OCI-M2 (cell line): ENCODE data around the gene LRP11.
A peak's percentile ranks its signal among the peaks of the same experiment; 100 is the strongest.
"Not testable (repeated sequence)": the region's sequence is repeated elsewhere in the genome, so short reads cannot be mapped to it uniquely, and the experiment has no call there.

ENCODE experiments used
- DNase-seq: peaks from one replicate; lab custom pipeline; 2025; ENCODE audit not compliant: unreplicated experiment; lab: John Stamatoyannopoulos, UW

LRP11 gene

DNA sequence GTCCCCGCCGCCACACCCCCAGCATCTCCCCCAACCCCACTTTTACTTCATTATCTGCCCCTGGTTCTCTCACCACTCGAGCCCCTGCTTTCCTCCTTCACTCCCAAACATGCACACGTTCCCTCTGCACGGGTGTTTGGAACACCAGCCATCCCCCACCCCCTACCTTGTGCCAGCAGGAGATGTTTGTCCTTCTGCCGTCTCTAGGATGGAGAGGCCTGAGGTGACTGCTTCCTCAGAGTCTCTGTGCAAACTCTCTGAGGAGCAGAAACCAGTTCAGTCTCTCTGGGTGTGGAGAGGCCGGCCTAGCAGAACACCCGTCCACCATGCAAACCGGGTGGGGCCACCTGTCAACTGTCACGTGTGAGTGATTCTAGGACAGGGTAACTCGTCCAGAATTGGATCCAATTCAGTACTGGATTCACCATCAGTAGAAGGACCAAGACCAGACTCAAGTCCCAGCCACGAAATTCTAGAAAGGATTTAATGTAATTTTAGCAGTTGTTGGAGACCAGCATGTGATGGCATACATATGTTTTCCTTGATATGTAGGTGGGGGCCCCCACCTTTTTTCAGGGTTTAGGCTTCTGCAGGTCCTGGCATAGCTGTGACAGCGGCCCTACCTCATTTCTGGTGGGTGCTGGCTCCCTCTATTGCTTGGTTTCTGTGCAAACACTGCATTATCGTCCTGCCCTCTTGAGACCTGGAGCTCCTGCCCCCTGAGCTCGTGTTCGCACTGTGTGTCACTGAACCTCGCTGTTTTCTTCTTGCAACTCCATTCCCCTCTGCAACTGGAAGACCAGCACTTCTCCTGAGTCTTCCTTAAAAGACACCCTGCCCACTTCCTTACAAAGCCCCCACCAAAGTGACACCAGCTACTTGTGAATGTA, 33.9 kb upstream of the LRP11 start, which contains the start of gene RAET1E:
RAET1E (minus strand) TSS at position 259 of the 890 bp plus-strand sequence. CDS start 7,212 bp downstream, outside the sequence.
- DNase-seq = peak; percentile 9

DNA sequence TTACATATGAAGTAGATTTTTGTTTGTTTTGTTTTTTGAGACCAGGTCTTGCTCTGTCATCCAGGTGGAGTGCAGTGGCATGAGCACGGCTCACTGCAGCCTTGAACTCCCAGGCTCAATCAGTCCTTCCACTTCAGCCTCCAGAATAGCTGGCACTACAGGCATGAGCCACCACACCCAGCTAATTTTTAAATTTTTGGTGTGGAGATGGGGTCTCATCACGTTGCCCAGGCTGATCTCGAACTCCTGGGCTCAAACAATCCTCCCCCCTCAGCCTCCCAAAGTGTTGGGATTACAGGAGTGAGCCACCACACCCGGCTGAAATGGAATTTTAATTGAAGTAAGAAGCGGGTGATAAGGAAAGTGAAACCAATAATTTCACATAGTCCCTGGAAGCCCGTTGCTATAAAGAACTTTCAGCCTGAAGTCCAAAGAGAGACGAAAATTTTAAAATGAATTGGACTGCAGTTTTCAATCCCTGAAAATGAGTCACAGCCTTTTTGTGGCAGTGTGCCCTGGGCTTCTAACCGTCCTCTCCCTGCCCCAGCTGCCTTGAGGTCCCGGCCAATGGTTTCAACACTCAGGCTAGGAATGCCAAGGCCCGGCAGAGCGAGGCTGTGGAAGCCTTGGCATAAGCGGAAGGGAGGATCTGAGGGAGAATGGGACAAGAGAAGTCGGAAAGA, 33.0 kb upstream of the LRP11 start:
- no peak for DNase-seq

DNA sequence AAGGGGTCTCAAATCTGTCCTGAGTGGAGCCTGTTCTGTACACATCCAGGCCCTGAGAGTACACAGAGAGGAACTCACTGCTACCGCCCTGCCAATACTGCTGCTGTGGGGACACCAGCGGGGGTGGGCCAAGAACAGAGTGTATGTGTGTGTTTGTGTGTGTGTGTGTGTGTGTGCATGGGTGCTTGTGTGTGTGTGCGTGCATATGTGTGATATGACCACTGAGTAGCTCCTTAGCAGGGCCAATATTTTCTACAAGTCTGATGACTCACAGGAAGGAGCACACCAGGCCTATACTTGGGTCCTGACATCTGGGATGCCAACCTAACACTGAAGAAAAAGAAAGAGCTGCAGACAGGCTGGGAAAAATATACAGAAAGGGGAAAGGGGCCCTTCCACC, 32.3 kb upstream of the LRP11 start:
- no peak for DNase-seq

DNA sequence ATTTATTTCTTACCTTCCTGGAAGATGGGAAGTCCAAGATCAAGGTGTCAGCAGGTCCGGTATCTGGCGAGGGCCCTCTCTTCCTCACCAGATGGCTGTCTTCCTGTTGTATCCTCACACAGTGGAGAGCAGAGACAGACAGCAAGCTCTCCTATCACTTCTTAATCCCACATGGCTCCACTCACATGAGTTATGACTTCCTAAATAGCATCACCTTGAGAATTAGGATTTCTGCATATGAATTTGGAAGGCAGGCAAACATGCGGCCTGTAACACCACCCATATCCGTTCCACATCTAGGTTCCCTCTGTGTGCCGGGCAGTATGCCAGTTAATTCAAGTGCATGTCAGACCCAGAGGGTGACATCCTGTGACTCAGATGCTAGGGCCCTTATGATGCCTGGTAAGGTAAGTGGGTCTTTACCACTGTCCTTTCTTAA, 31.7 kb upstream of the LRP11 start:
- no peak for DNase-seq

DNA sequence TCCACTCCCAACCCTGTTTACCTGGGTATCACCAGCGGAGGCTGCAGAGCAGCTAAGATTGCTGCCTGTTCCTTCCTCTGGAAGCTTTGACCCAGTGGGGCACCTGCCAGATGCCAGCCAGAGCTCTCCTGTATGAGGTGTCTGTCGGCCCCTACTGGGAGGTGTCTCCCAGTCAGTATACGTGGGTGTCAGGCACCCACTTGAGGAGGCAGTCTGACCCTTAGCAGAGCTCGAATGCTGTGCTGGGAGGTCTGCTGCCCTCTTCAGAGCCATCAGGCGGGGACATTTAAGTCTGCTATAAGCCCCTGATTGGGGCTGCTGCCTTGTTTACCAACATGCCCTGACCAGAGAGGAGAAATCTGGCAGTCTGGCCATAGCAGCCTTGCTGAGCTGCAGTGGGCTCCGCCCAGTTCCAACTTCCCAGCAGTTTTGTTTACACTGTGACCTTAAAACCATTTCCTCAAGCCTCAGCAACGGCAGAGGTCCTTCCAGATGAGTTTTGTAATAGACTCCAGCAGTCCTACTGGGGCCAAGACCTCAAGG, 31.0 kb upstream of the LRP11 start:
- no peak for DNase-seq

DNA sequence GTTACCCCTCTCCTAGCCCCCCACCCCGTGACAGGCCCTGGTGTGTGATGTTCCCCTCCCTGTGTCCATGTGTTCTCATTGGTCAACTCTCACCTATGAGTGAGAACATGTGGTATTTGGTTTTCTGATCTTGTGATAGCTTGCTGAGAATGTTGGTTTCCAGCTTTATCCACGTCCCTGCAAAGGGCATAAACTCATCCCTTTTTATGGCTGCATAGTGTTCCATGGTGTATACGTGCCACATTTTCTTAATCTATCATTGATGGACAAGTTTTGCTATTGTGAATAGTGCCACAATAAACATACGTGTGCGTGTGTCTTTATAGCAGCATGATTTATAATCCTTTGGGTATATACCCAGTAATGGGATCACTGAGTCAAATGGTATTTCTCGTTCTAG, 27.7 kb upstream of the LRP11 start:
- DNase-seq = not testable (repeated sequence)

DNA sequence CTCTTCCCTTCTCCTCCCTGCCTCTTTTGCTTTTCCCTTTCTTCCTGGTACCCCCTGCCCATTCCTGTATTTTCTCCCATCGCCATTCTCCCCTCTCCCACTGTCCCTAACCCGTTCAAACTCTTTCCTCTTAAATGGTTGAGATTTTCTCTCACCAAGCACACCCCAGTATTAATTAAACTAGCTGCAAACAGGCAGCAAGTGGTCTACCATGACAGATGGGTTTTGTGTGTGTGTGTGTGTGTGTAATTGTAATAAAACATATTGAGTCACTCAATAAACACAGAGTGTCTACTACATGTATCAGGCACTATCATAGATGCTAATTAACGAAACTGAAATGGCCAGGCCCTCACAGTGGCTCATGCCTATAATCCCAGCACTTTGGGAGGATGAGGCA, 27.1 kb upstream of the LRP11 start:
- no peak for DNase-seq

DNA sequence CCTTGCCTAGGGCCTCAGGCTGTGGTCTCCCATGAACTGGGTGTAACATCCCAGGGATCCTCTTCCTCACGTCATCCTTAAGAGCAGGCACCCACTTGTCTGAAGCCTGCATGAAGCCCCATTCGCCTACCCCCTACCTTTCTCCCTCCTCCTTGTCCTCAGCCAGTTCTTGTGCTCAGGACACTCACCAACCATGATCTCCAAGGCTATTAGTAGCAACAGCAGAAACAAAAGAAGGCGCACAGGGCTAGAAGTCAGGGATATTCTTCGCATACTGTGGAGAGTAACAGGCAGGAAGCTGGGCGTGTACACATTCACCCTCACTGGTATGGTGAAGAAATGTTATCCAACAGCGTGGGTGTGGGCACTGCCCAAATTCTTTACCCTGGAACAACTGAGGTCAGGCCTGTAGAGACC, 26.5 kb upstream of the LRP11 start:
- DNase-seq = no peak

DNA sequence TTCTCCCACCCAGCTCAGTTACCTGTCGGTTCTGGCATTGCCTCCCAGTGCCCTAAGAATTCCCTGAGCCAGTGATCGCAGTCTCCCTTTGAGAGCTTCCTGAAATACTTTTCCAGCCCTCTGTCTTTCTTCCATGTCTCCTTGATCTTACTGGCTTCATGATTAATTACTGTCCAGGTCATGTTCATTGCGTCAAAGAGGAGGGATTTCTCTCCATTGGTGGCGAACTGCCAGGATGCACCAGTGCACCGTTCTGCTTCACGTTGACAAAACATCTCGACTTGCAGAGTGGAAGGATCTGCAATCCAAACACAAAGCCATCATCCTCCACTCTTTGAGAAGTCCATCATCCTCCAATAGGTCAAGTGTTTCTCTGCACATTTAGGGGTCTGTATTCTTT, 25.2 kb upstream of the LRP11 start:
- no peak for DNase-seq

DNA sequence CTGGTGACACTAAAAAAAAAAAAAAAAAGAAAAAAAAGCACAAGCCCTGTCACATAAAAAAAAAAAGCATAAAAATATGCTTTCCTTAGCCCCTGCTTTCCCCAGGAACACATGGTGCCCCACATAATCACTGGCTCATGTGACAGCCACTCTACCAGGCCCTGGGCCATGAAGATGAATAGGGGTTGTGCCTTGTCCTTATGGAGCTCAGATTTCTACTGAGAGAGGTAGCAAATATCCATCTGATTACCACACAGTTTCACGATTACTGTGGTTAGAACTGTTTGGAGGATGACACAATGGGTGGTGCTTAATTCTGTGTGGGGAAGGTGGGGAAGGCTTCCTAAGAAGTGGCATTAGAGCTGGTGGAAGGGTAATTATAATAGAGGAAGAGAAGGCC, 24.5 kb upstream of the LRP11 start:
- no peak for DNase-seq

DNA sequence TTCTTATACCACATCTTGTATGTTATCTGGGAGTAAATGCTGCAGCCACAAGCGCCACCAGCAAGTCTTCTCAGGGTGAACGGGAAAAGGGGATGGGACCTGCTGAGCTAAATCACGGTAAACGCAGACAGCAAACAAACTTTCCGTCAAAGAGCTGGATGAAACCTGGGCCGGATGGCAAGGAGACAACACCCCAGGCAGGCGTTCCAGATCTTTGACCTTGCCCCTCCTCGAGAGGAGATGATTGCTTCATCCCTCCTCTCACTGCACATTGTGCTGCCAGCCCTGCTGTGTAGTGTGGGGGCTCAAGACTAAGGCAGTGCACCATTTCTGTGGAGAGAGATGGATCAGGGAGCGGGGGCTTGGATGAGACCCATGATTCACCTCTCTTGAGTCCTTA, 23.9 kb upstream of the LRP11 start:
- no peak for DNase-seq

DNA sequence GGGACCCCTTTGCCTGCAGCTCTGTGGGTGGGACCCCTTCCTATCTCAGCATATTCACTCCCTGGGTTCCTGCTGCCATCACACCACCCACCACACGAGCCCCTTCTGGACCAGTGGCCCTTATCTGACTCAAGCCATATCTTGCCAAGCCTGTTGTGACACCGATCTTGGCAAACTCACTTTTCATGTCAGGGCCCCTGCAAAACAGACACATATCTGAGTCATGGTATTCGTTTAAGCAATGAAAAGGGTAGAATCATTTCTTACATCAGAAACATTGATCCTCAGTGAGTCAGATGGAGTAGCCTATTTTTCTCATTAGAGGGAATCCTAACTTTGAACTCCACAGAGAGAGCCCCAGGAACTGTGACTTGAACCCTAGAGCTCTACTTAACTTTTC, 23.2 kb upstream of the LRP11 start:
- DNase-seq = no peak

DNA sequence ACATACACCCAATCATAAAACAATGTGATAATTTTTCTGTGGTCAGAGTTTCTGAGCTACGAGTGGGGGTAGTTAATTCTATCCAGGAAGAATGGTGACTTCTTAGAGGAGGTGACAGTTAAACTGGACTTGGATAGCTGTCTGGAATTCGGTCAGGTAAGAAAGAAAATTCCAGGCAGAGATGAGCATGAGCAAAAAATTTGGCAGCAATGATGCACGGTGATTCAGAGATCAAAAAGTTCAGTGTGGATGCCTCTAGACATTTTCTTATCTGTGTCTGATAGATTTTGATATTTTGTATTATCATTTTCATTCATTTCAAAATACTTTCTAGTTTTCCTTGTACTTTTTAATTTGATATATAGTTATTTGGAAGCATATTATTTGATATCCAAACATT, 21.7 kb upstream of the LRP11 start:
- DNase-seq = no peak

DNA sequence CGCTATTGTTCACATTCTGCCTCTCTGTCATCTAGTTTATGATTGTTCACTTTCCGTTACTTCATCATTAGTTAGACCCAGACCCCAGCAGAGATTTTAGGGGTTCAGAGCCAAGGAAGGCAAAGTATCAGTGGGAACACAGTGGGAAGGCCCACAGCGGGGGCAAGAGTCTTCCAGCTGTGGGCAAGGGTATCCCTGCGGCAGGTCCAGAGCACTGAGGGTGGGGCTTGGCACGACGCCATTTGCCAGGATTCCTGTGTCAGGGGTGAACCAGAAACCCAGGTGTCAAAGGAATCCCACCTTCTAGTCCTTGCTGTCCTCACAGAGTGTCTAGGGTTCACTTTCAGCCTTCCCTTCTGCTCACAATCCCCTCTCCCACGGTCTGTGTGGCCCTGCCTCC, 20.5 kb upstream of the LRP11 start:
- no peak for DNase-seq

DNA sequence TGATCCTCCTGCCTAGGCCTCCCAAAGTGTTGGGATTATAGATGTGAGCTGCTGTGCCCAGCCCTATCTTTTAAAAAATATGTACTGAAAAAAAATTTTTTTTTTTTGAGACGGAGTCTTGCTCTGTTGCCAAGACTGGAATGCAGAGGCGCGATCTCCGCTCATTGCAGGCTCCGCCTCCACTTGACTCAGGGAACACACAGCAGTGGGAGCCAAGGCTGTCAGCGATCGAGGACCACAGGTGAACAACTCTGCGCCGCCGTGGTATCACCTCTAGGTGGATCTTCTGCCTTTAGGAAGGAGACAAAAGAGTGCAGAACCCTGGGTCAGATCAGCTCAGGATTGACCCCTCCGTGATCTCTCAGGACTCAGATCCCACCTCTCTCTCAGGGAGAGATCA, 20.1 kb upstream of the LRP11 start:
- no peak for DNase-seq

DNA sequence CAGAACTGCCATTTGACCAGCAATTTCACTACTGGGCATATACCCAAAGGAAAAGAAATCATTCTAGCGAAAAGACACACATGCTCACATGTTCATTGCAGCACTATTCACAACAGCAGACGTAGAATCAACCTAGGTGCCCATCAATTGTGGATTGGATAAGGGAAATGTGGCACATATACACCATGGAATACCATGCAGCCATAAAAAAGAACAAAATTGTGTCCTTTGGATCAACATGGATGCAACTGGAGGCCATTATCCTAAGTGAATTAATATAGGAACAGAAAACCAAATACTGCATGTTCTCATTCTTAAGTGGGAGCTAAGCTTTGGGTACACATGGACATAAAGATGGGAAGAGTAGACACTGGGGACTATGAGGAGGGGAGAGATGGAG, 17.7 kb upstream of the LRP11 start:
- DNase-seq = no peak

DNA sequence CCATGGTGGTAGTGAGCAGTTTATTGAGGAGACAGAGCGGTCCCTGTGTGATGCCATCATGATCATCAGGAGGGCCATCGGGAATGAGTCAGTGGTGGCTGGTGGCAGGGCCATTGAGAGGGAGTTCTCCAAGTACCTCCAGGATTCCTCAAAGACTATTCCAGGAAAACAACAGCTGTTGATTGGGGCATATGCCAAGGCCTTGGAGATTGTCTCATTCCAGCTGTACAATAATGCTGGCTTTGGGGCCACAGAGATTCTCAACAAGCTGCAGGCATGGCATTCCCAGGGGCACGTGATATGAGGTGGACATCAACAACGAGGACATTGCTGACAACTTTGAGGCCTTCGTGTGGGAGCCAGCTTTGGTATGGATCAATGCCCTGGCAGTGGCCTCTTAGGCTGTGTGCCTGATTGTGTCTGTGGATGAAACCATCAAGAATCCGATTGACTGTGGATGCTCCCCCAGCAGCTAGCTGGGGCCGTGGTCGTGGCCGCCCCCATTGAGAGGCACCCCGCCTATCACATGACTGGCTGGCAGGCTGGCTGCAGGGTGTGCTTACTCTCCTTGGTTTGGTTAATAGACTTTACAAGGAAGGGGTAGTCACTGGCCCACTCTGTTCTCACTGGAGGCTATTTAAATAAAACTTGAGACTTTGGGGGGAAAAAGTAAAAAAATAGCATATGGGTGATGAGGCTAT, 17.1 kb upstream of the LRP11 start:
- DNase-seq = no peak

DNA sequence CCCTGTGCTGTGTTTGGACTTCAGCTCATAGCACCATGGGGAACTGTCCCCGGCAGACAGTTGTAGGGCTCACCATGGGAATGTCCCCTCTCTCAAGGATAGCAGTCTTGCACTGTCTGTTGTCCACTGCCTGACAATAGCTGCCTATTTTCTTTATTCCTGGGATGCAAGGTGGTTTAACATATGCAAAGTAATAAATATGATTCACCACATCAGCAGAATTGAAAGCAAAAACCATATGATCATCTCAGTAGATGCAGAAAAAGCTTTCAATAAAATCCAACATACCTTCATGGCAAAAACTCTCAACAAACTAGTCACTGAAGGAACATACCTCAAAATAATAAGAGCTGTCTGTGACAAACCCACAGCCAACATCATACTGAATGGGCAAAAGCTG, 13.5 kb upstream of the LRP11 start:
- no peak for DNase-seq

DNA sequence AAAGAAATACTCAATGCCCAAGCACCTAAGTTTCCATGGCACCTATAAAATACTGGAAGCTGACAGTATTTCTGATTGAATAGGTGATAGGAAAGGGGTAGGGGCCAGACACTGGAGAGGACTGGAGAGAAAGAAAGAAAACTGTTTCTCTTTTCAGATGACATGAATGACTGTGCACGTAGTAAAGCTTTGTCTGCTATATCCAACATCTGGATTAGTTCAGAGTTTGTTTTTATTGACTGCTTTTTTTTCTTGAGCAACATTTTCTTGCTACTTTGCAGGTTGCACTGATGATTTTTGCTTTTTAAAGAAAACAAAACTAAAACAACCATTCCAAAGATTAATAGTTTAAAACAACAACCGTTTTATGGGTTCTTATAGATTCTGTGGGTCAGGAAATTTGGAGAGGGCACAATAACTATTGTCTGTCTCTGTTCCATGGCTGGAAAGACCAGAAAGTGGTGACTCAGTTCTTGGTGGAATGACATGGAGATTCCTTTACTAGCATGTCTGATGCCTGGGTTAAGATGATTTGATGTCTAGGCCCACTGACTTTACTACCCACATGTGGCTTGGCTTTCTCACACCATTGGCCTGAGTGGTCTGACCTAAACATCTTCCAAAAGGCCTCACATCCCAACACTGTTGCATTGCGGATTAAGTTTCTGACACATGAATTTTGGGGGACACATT, 12.2 kb upstream of the LRP11 start:
- DNase-seq = no peak

DNA sequence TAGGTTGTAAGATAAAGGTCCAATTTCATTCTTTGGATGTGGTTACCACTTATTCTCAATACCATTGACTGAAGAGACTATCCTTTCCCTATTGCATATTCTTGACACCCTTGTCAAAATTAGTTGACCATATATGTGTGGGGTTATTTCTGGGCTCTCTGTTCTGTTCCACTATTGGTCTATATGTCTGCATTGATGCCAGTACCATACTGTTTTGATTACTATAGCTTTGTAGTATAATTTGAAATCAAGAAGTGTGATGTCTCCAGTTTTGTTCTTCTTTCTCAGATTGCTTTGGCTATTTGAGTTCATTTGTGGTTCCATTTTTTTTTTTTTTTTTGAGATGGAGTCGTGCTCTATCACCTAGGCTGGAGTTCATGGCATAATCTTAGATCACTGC, 8.1 kb upstream of the LRP11 start:
- DNase-seq = no peak

DNA sequence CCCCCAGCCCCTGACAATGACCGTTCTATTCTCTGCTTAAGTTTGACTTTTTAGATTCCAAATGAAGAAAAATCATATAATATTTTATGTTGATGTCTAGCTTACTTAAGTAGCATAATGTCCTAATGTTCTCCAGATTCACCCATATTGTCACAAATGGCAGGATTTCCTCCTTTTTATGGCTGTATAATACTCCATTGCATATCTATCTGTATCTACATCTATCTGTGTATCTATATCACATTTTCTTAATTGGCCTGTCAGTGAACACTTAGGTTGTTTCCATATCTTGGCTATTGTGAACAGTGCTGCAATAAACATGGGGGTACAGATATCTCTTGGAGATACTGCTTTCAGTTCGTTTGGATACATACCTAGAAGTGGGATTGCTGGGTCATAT, 7.0 kb upstream of the LRP11 start:
- no peak for DNase-seq
